LNCaP clone FGC (cell line): Measurements from ENCODE around the gene RBM20.

ENCODE experiments used
- DNase-seq: peaks from one replicate; pipeline ENCODE4 v3.0.0-alpha.2; 2011; ENCODE audit warnings: low read depth
- H3K4me3 ChIP-seq: 2 replicates; pipeline ENCODE4 v1.5.1; 2011; ENCODE audit warnings: mild to moderate bottlenecking, low read depth, low read length, control low read depth
- TF ChIP-seq, protein P1 (sequence below): IDR thresholded peaks from 2 replicates; pipeline ENCODE4 v1.5.1; 2012; ENCODE audit warnings: mild to moderate bottlenecking; ENCODE audit not compliant: control insufficient read depth, insufficient read depth; ENCODE audit errors: extremely low read depth

Gene RBM20

DNA sequence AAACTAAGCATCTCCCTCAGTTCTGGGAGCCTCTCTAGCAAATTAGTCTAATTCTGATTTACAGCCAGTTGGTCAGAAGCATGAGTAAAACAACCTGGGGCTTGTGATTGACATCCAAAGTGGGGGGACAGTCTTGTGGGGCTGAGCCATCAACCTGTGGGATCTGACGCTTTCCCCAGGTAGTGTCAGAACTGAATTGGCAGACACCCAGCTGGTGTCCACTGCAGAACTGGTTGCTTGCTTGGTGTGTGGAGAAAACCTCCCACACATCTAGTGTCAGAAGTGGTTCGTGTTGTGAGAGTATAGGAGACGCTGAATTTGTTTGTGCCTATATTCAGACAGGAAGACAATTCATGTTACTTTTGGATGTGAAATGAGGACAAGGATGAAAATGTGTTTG, 135.4 kb downstream of the RBM20 start:
- TF ChIP-seq, protein P1, sequence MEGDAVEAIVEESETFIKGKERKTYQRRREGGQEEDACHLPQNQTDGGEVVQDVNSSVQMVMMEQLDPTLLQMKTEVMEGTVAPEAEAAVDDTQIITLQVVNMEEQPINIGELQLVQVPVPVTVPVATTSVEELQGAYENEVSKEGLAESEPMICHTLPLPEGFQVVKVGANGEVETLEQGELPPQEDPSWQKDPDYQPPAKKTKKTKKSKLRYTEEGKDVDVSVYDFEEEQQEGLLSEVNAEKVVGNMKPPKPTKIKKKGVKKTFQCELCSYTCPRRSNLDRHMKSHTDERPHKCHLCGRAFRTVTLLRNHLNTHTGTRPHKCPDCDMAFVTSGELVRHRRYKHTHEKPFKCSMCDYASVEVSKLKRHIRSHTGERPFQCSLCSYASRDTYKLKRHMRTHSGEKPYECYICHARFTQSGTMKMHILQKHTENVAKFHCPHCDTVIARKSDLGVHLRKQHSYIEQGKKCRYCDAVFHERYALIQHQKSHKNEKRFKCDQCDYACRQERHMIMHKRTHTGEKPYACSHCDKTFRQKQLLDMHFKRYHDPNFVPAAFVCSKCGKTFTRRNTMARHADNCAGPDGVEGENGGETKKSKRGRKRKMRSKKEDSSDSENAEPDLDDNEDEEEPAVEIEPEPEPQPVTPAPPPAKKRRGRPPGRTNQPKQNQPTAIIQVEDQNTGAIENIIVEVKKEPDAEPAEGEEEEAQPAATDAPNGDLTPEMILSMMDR: no peak
- H3K4me3 ChIP-seq: no peak overlapping the region

DNA sequence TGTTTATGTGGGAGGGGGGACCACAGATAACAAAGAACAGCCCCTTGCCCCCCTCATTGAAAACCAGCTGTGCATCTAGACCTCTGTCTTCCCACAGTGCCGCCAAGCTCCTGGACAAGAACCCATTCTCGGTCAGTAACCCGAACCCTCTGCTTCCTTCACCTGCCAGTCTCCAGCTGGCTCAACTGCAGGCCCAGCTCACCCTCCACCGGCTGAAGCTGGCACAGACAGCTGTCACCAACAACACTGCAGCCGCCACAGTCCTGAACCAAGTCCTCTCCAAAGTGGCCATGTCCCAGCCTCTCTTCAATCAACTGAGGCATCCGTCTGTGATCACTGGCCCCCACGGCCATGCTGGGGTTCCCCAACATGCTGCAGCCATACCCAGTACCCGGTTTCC, 136.6 kb downstream of the RBM20 start:
- TF ChIP-seq, protein P1: no peak
- H3K4me3 ChIP-seq: no peak overlapping the region
- no peak for DNase-seq

More for the DNA sequence above, 135.4 kb downstream of the RBM20 start:
- DNase-seq: no peak

DNA sequence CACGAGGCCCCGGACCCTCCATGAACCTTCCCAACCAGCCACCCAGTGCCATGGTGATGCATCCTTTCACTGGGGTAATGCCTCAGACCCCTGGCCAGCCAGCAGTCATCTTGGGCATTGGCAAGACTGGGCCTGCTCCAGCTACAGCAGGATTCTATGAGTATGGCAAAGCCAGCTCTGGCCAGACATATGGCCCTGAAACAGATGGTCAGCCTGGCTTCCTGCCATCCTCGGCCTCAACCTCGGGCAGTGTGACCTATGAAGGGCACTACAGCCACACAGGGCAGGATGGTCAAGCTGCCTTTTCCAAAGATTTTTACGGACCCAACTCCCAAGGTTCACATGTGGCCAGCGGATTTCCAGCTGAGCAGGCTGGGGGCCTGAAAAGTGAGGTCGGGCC, 137.0 kb downstream of the RBM20 start:
- no peak overlapping the region for H3K4me3 ChIP-seq
- TF ChIP-seq, protein P1: no peak
- no peak for DNase-seq

DNA sequence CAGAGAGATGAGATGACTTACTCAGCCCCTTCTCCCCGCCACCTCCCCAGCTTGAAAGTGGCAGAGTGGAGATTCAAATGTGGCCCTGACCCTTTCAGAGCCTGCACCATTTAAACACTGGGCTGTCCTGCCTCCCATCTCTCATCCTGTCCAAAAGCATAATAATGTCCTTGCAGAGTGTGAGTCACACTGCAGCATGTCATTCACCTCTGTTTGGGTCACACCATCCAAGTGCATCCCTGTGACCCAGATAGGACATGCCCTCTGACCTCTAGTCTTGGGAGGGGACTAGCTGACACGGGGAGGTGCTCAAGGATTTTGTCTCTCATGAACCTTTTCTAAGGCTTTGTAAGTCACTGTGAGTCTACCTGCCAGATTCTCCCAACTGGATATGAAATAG, 138.5 kb downstream of the RBM20 start:
- TF ChIP-seq, protein P1: no peak
- no peak overlapping the region for H3K4me3 ChIP-seq
- DNase-seq: no peak

DNA sequence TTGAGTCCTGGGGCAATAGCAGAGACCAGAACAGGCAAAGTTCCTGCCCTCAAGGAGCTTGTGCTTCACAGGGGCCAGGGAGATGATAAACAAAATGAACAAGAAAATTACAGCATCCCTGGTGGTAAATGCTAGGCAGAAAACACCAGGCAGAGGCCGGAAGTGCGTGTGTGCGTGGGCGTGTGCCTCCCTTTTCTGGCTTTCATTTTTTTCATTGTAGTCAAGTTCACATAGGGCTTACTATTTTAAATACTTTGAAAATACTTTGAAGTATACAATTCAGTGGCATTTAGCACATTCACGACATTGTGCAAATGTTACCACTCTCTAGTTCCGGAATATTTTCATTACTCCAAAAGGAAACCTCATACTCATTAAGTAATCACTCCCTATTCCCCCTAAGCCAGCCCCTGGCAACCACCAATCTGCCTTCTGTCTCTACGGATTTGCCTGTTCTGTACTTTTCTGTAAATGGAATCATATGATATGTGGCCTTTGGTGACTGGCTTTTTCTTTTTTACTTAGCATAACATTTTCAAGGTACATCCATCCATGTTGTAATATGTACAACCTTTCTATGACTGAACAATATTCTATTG, 139.5 kb downstream of the RBM20 start:
- TF ChIP-seq, protein P1: no peak
- no peak overlapping the region for H3K4me3 ChIP-seq
- no peak for DNase-seq

DNA sequence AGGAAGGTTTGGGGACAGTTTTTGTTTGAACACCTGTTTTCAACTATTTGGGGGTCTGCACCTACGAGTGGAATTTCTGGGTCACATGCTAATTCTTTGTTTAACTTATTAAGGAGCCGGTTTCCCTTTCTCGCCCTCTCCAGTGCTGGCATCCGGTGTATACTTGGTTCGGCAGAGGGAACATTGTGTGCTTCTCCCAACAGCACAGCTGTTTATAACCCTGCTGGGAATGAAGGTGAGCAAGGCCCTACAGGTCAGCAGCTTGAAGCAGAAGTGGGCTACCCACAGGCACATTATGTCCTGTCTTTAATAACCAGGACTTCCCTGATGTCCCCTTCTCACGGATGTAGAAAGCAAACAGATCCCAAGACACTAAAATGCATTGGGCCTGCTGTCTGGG, 140.1 kb downstream of the RBM20 start:
- DNase-seq: no peak
- H3K4me3 ChIP-seq: no peak overlapping the region
- TF ChIP-seq, protein P1: no peak

DNA sequence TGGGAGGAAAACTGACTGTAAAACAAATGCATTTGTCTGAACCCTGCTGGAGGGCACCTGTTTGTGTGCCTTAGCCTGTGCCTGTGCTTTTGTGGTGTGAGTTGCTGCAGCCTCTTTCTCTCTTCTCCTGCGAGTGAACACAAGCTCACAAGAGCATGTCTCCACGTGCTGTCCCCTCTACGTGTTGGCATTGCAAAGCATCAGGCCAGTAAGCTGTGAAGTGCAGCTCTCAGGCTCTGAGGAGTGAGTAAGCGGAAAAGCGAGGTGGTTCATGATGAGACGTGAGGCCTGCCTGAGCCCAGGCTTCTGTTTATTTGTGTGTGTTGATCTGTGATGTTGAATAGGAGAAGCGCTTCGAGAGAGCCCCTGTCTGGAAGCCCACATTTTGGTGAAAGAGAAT, 142.0 kb downstream of the RBM20 start:
- H3K4me3 ChIP-seq: no peak overlapping the region
- TF ChIP-seq, protein P1: no peak
- no peak for DNase-seq
